KOPT-K1 (cell line): Measurements from ENCODE around the gene SERP2.

ENCODE experiments used
- H3K27ac ChIP-seq: fragments of 200-600 bp; sonication (generic); 2 replicates; pipeline ENCODE4 v1.5.1; 2016; ENCODE audit warnings: antibody characterized with exemption, mild to moderate bottlenecking, low read depth, low read length; ENCODE audit not compliant: poor library complexity, severe bottlenecking
- H3K36me3 ChIP-seq: fragments of 200-600 bp; sonication (generic); 2 replicates; pipeline ENCODE4 v1.5.1; 2017; ENCODE audit warnings: antibody characterized with exemption, mild to moderate bottlenecking, low read length, moderate library complexity; ENCODE audit not compliant: insufficient read depth
- H3K9me3 ChIP-seq: fragments of 200-600 bp; sonication (generic); 2 replicates; pipeline ENCODE4 v1.5.1; 2017; ENCODE audit warnings: antibody characterized with exemption, low read length, mild to moderate bottlenecking; ENCODE audit not compliant: insufficient read depth, poor library complexity, severe bottlenecking

SERP2 gene

GRCh38 chr13:44437356-44438233 lies 64.0 kb downstream of the SERP2 start:
- Histone ChIP-seq H3K27ac (peak overlapping the region; percentile 88), H3K9me3 (no peaks in the 10 kb centered on the region), H3K36me3 (peaks cover 23% of the 10 kb centered on the region)

GRCh38 chr13:44438234-44438579 lies 64.6 kb downstream of the SERP2 start:
- Histone ChIP-seq H3K36me3 (peaks cover 17% of the 10 kb centered on the region), H3K27ac (no peak overlapping the region), H3K9me3 (no peaks in the 10 kb centered on the region)

DNA sequence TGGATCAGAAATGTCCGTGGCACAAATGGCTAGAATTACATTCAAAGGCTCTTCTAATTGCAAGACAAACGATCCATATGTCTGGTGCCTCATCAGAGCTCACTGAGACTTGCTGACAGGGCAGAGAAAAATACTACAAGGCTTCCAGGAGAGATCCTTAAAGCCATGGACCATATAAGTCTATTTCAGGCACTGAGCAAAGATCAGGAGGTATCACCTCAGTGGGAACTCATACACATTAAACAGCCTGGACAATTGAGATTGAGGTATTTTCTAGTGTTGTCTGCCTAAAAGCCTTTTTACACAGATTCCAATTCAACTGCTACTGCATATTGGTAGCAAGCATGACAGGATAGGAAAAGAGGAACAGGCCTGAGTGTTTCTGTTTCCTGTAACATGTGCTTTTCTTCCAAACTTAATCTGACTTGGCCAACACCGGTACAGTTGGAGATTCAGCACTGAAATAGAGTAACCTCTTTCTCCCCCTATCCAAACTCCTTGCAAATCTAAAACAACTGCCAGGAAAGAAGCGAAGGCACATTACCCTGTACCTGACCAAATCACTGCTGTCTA lies 65.9 kb downstream of the SERP2 start:
- no peak overlapping the region for H3K27ac ChIP-seq
- H3K36me3 ChIP-seq: peaks cover 4% of the 10 kb centered on the region
- no peaks in the 10 kb centered on the region for H3K9me3 ChIP-seq

GRCh38 chr13:44440046-44440608 lies 66.5 kb downstream of the SERP2 start:
- H3K27ac ChIP-seq: no peak overlapping the region
- no peaks in the 10 kb centered on the region for H3K36me3 ChIP-seq
- no peaks in the 10 kb centered on the region for H3K9me3 ChIP-seq
